HEK293T (cell line): ENCODE measurements around the gene PTCD2.

ENCODE experiments used
- CTCF ChIA-PET: fragments of 350-600 bp; formaldehyde crosslinking; extraction: SDS; loops from one replicate; lab custom pipeline; 2021; ENCODE audit warnings: antibody characterized with exemption, inconsistent platforms; lab: Yijun Ruan, JAX
- POLR2A ChIA-PET: fragments of 350-600 bp; formaldehyde crosslinking; extraction: SDS; loops from one replicate; lab custom pipeline; 2020; ENCODE audit warnings: antibody characterized with exemption, inconsistent platforms; lab: Yijun Ruan, JAX
- DNase-seq: peaks from one replicate; pipeline ENCODE4 v3.0.0; 2012; ENCODE audit warnings: mixed read lengths; ENCODE audit errors: extremely low spot score
- ARNT ChIP-seq: fragments of 450-650 bp; IDR thresholded peaks from 2 replicates; pipeline ENCODE4 v1.6.1; 2017; ENCODE audit warnings: mild to moderate bottlenecking
- BHLHE40 ChIP-seq: fragments of 450-650 bp; IDR thresholded peaks from 2 replicates; pipeline ENCODE4 v1.6.1; 2016; ENCODE audit warnings: mild to moderate bottlenecking, moderate library complexity, borderline replicate concordance
- CTBP1 ChIP-seq: fragments of 450-650 bp; IDR thresholded peaks from 2 replicates; pipeline ENCODE4 v1.6.1; 2016; ENCODE audit warnings: borderline replicate concordance
- ELF4 ChIP-seq: fragments of 450-650 bp; IDR thresholded peaks from 2 replicates; pipeline ENCODE4 v1.6.1; 2017; ENCODE audit warnings: antibody characterized with exemption
- FOXA1 ChIP-seq: fragments of 450-650 bp; IDR thresholded peaks from 2 replicates; pipeline ENCODE4 v1.6.1; 2016; ENCODE audit warnings: mild to moderate bottlenecking
- FOXK2 ChIP-seq: fragments of 450-650 bp; IDR thresholded peaks from 2 replicates; pipeline ENCODE4 v1.6.1; 2016; ENCODE audit warnings: mild to moderate bottlenecking
- FOXM1 ChIP-seq: fragments of 450-650 bp; IDR thresholded peaks from 2 replicates; pipeline ENCODE4 v1.6.1; 2017; ENCODE audit warnings: mild to moderate bottlenecking, borderline replicate concordance
- HDGF ChIP-seq: fragments of 450-650 bp; IDR thresholded peaks from 2 replicates; pipeline ENCODE4 v1.6.1; 2017; ENCODE audit warnings: antibody characterized with exemption, borderline replicate concordance
- L3MBTL2 ChIP-seq: fragments of 450-650 bp; conservative IDR thresholded peaks from 2 replicates; pipeline ENCODE4 v1.6.1; 2016; ENCODE audit warnings: mild to moderate bottlenecking
- LEF1 ChIP-seq: fragments of 450-650 bp; IDR thresholded peaks from 2 replicates; pipeline ENCODE4 v1.6.1; 2017; ENCODE audit warnings: mild to moderate bottlenecking, borderline replicate concordance
- NFRKB ChIP-seq: fragments of 450-650 bp; IDR thresholded peaks from 2 replicates; pipeline ENCODE4 v1.6.1; 2016; ENCODE audit warnings: mild to moderate bottlenecking, moderate library complexity
- SP1 ChIP-seq: fragments of 450-650 bp; IDR thresholded peaks from 2 replicates; pipeline ENCODE4 v1.6.1; 2017
- SUZ12 ChIP-seq: fragments of 450-650 bp; IDR thresholded peaks from 2 replicates; pipeline ENCODE4 v1.6.1; 2016; ENCODE audit warnings: mild to moderate bottlenecking
- TARDBP ChIP-seq: fragments of 450-650 bp; IDR thresholded peaks from 2 replicates; pipeline ENCODE4 v1.6.1; 2016
- ZNF384 ChIP-seq: fragments of 450-650 bp; IDR thresholded peaks from 2 replicates; pipeline ENCODE4 v1.6.1; 2016
- TF ChIP-seq, protein P1 (sequence below): fragments of 450-650 bp; IDR thresholded peaks from 2 replicates; pipeline ENCODE4 v1.6.1; 2016

Gene PTCD2

DNA sequence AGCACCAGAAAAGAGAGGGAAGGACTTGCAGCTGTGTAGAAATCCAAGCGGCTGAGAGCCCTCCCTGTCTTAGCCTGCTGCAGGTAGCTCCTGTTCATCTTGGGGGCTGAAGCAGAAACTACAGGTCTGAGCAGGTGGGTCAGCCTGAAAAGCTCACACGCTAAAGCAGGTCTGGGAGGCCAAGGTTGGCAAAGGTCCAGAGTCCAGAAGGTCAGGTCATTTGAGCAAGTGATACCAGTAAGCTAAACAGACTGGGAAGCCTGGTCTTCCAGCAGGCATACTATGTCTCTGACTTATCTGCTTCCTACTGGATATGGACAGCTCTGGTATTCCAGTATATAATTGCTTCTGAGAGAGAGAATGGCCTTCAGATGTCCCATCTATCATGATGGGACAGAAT, 26.2 kb downstream of the PTCD2 start:
- DNase-seq, result no peak
- CTCF ChIA-PET, result no interaction called here
- POLR2A ChIA-PET, result no interaction called here
- TF ChIP-seq SUZ12, result no peak
- TF ChIP-seq, protein P1, sequence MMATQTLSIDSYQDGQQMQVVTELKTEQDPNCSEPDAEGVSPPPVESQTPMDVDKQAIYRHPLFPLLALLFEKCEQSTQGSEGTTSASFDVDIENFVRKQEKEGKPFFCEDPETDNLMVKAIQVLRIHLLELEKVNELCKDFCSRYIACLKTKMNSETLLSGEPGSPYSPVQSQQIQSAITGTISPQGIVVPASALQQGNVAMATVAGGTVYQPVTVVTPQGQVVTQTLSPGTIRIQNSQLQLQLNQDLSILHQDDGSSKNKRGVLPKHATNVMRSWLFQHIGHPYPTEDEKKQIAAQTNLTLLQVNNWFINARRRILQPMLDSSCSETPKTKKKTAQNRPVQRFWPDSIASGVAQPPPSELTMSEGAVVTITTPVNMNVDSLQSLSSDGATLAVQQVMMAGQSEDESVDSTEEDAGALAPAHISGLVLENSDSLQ, result no peak
- TF ChIP-seq ELF4, result no peak
- TF ChIP-seq CTBP1, result no peak
- TF ChIP-seq LEF1, result no peak
- TF ChIP-seq FOXM1, result no peak
- no peak for TF ChIP-seq ZNF384
- TF ChIP-seq L3MBTL2, result no peak
- TF ChIP-seq SP1, result no peak
- TF ChIP-seq BHLHE40, result no peak
- no peak for TF ChIP-seq ARNT
- TF ChIP-seq NFRKB, result no peak
- TF ChIP-seq FOXK2, result no peak
- TF ChIP-seq FOXA1, result no peak
- TF ChIP-seq TARDBP, result no peak
- TF ChIP-seq HDGF, result no peak

GRCh38 chr5:72347801-72348308, 27.7 kb downstream of the PTCD2 start:
- ChIA-PET POLR2A (no interaction called here), CTCF (no interaction called here)
- TF ChIP-seq HDGF, result no peak
- no peak for TF ChIP-seq FOXK2
- no peak for TF ChIP-seq ELF4
- TF ChIP-seq ZNF384, result no peak
- no peak for TF ChIP-seq LEF1
- TF ChIP-seq FOXA1, result no peak
- TF ChIP-seq, protein P1, result no peak
- TF ChIP-seq ARNT, result no peak
- no peak for TF ChIP-seq BHLHE40
- TF ChIP-seq CTBP1, result no peak
- no peak for TF ChIP-seq TARDBP
- TF ChIP-seq SUZ12, result no peak
- no peak for TF ChIP-seq SP1
- no peak for TF ChIP-seq FOXM1
- TF ChIP-seq L3MBTL2, result no peak
- TF ChIP-seq NFRKB, result no peak
- no peak for DNase-seq

DNA sequence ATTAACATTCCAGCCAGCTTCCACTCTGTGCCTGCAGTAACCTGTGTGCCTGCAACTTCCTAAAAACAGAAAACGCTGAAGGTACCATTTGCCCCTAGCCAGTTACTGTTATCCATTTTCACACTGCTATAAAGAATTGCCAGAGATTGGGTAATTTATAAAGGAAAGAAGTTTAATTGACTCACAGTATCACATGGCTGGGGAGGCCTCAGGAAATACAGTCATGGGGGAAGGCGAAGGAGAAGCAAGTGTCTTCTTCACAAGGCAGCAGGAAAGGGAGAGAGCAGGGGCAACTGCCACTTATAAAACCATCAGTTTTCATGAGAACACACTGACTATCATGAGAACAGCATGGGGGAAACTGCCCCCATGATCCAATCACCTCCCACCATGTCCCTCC, 31.2 kb downstream of the PTCD2 start:
- CTCF ChIA-PET, result no interaction called here
- TF ChIP-seq TARDBP (no peak), BHLHE40 (no peak), FOXA1 (no peak), FOXK2 (no peak), SP1 (no peak)
- no peak for DNase-seq
- POLR2A ChIA-PET, result no interaction called here

DNA sequence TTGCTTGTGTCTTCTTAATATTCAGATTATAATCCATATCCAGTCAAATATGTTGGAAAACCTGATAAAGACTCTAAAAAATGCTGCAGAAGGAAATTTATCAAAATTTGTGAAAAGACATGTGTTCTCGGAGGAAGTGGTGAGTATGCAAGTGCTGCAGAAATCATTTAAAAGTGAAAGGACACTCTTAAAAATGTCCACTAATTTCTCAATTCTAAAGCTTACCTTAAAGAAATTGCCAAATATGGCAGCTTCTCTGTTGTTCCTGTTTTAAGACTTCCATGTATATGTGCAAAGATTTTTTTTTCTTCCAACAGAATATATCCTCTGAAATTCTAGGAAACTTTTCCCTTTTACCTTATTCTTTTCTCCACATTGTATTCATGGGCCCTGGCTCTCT, 32.4 kb downstream of the PTCD2 start:
- ChIA-PET POLR2A (no interaction called here), CTCF (no interaction called here)
- DNase-seq, result no peak
- no peak for TF ChIP-seq L3MBTL2
- TF ChIP-seq NFRKB, result no peak
- TF ChIP-seq, protein P1, result no peak
- no peak for TF ChIP-seq FOXA1
- no peak for TF ChIP-seq TARDBP
- TF ChIP-seq FOXK2, result no peak
- TF ChIP-seq CTBP1, result no peak
- no peak for TF ChIP-seq HDGF
- TF ChIP-seq BHLHE40, result no peak
- TF ChIP-seq SUZ12, result no peak
- no peak for TF ChIP-seq LEF1
- no peak for TF ChIP-seq ARNT
- no peak for TF ChIP-seq ZNF384
- TF ChIP-seq FOXM1, result no peak
- TF ChIP-seq SP1, result no peak
- TF ChIP-seq ELF4, result no peak

- ChIA-PET CTCF (no interaction called here), POLR2A (no interaction called here)
- DNase-seq, result no peak
- TF ChIP-seq HDGF (no peak), FOXM1 (no peak), ZNF384 (no peak), NFRKB (no peak), ARNT (no peak)
Measured at GRCh38 chr5:72353046-72353445, 32.9 kb downstream of the PTCD2 start.

GRCh38 chr5:72355706-72356299, 35.6 kb downstream of the PTCD2 start:
- ChIA-PET POLR2A (no interaction called here), CTCF (interaction anchor here (0.9 to 1.5 kb wide), 2 partner anchors 10 to 169 kb away, joined by 3 to 5 read pairs; no protein-coding TSS in a partner anchor)
- DNase-seq, result peak; percentile 30
- TF ChIP-seq HDGF (no peak), SUZ12 (no peak), ARNT (no peak), ZNF384 (no peak), FOXA1 (no peak), FOXK2 (no peak), FOXM1 (no peak), TARDBP (no peak), LEF1 (no peak), CTBP1 (no peak), ELF4 (no peak), BHLHE40 (no peak), SP1 (no peak), L3MBTL2 (no peak)
- TF ChIP-seq, protein P1, result no peak
